ENCODE results near the gene FGFRL1.

The FGFRL1 gene

GRCh38 chr4:978957-979701 lies 32.3 kb upstream of the FGFRL1 start:
- TF ChIP-seq, protein P1, sequence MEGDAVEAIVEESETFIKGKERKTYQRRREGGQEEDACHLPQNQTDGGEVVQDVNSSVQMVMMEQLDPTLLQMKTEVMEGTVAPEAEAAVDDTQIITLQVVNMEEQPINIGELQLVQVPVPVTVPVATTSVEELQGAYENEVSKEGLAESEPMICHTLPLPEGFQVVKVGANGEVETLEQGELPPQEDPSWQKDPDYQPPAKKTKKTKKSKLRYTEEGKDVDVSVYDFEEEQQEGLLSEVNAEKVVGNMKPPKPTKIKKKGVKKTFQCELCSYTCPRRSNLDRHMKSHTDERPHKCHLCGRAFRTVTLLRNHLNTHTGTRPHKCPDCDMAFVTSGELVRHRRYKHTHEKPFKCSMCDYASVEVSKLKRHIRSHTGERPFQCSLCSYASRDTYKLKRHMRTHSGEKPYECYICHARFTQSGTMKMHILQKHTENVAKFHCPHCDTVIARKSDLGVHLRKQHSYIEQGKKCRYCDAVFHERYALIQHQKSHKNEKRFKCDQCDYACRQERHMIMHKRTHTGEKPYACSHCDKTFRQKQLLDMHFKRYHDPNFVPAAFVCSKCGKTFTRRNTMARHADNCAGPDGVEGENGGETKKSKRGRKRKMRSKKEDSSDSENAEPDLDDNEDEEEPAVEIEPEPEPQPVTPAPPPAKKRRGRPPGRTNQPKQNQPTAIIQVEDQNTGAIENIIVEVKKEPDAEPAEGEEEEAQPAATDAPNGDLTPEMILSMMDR (IDR thresholded peaks at IDR 0.05; ENCODE audit: low read depth, low read length), result no peak
- no peak overlapping the region for H3K4me3 ChIP-seq (replicated peaks in 1 of 2; ENCODE audit: low read depth in 2 of 2, low read length in 2 of 2)
- DNase-seq (ENCODE audit: low read depth in 2 of 2), result peak; percentile 63 to 66

- TF ChIP-seq, protein P1 (IDR thresholded peaks at IDR 0.05; ENCODE audit: low read depth, low read length), result no peak
- no peak overlapping the region for H3K4me3 ChIP-seq (replicated peaks in 1 of 2; ENCODE audit: low read depth in 2 of 2, low read length in 2 of 2)
- no peak for DNase-seq (ENCODE audit: low read depth in 2 of 2)
These were observed 29.1 kb upstream of the FGFRL1 start for GRCh38 chr4:982291-982690.

GRCh38 chr4:982814-983213 lies 28.6 kb upstream of the FGFRL1 start:
- DNase-seq (ENCODE audit: low read depth in 2 of 2), result no peak
- TF ChIP-seq, protein P1 (IDR thresholded peaks at IDR 0.05; ENCODE audit: low read depth, low read length), result no peak

DNA sequence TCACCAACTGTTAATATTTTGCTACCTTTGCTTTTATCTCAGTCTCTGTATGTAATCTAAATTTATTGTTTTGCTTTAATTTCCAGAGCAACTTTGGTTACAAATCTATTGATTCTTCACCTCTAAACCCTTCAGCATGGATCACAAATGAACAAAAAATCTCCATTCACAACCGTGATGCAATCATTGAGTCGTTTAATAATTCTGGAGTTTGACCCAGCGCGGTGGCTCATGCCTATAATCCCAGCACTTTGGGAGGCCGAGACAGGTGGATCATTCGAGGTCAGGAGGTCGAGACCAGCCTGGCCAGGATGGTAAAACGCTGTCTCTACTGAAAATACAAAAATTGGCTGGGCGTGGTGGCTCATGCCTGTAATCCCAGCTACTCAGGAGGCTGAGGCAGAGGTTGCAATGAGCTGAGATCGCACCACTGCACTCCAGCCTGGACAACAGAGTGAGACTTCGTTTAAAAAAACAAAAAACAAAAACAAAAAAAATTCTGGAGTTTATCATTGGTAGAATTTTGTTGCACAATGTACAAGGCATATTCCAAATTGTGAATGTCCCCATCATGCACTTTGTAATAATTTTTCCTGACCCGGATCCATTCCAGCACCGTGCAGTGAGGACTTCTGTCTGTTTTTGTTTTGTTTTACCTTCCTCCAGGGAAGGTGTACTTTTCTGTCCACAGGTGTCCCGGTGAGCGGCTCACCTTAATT lies 26.9 kb upstream of the FGFRL1 start:
- TF ChIP-seq, protein P1 (IDR thresholded peaks at IDR 0.05; ENCODE audit: low read depth, low read length), result no peak
- no peak overlapping the region for H3K4me3 ChIP-seq (replicated peaks in 1 of 2; ENCODE audit: low read depth in 2 of 2, low read length in 2 of 2)
- no peak for DNase-seq (ENCODE audit: low read depth in 2 of 2)

More at GRCh38 chr4:982814-983213, 28.6 kb upstream of the FGFRL1 start:
- no peak overlapping the region for H3K4me3 ChIP-seq (replicated peaks in 1 of 2; ENCODE audit: low read depth in 2 of 2, low read length in 2 of 2)

DNA sequence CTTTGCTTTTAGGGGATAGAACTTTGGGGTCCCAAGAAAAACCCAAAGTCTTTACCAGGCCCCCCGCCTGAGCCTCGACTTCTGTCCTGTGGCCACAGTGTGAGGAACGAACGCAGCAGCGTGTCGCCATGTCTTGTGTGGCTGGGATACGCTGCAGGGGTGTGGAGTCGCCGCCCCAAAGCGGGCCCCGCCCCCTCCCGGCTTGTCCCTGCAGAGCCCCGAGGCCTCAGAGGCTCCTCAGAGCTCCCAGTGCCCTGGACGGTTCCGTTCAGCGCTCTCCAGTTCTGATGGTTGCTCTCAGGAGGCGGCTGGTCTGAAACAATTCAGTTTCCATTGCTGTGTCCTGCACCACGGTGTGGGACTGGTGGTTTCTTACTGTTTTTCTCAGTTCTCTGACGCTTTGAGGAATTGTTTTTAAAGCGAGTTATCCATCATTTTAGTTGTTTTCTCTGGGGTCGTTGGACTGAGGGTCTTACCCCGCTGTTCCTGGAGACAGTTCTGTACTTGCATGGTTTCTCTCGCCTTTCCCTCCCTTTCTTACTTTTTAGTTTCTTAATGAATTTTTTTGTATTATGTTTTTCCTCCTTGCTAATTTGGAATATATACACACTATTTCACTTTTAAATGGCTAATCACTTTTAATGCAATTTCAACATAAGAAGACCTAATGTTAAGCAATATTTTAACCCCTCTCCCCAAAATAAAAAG lies 26.1 kb upstream of the FGFRL1 start:
- peak; percentile 9 to 33 for DNase-seq (ENCODE audit: low read depth in 2 of 2)
- TF ChIP-seq, protein P1 (IDR thresholded peaks at IDR 0.05; ENCODE audit: low read depth, low read length), result no peak
- peak overlapping the region in 1 of 2 donors; percentile 14 for H3K4me3 ChIP-seq (replicated peaks in 1 of 2; ENCODE audit: low read depth in 2 of 2, low read length in 2 of 2)

DNA sequence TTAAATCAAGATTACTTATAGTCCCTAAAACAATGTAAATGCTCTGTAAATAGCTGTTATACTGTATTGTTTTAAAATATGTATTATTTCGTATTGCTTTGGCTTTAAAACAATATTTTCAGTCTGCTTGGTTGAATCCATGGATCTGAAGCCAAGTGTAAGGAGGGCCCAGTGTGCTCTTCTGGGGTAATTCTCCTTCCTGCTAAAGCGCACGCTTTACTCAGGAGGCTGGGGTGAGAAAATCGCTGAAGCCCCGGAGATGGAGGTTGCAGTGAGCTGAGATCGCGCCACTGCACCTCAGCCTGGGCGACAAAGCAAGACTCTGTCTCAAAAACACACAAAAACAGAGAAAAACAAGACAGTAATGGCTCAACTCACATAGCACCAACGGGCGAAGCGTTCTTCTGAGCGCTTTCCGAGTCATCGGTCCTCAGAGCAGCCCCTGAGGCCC lies 25.0 kb upstream of the FGFRL1 start:
- peak; percentile 20 to 39 for DNase-seq (ENCODE audit: low read depth in 2 of 2)
- TF ChIP-seq, protein P1 (IDR thresholded peaks at IDR 0.05; ENCODE audit: low read depth, low read length), result no peak

More for the DNA sequence above, 25.0 kb upstream of the FGFRL1 start:
- peak overlapping the region; percentile 63 to 66 for H3K4me3 ChIP-seq (replicated peaks in 1 of 2; ENCODE audit: low read depth in 2 of 2, low read length in 2 of 2)
